Measurements from ENCODE around the gene RIPK1. TPM values are rescaled to one million over a fixed set of nuclear protein-coding genes. Genes with fewer than 3 reads are reported as not detected.

The RIPK1 gene
- polyA plus RNA-seq, 1 of the 3 experiments (the other 2 are of a cell fraction): 12.0 TPM

DNA sequence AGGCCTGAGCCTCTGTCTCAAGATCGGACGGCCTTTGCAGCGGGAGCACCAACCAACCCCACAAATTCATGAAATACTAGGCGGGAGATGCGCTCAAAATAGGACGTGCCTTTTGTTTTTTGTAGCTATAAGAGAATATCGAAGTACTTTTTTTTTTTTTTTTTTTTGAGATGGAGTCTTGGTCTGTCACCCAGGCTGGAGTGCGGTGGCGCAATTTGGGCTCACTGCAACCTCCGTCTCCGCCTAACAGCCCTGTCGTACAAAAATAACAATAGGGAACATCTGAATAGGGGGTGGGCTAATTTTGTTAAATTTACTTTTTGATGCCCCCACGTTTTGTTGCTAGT, 94.9 kb downstream of the RIPK1 start:
- CTCF ChIA-PET: interaction anchor here (1.0 to 2.1 kb wide), 7 partner anchors 14 to 88 kb away, joined by 4 to 7 read pairs (median 5); no protein-coding TSS in a partner anchor
- H3K4me1 ChIP-seq (ENCODE audit: control insufficient read depth in 1 of 2, insufficient read depth in 2 of 2, low read depth in 1 of 2, low read length in 1 of 2): peaks cover 5 to 34% of the 10 kb centered on the region in 2 experiments; a peak in 3 of 4 replicates
- H3K36me3 ChIP-seq (replicated peaks in 1 of 2; ENCODE audit: control insufficient read depth in 1 of 2, insufficient read depth in 2 of 2, low read length in 1 of 2): no peaks in the 10 kb centered on the region
- H3K79me2 ChIP-seq (ENCODE audit: insufficient read depth): peaks cover 7% of the 10 kb centered on the region; the same call in 1 of the 2 replicates
- no peak for DNase-seq
- H4K20me1 ChIP-seq (ENCODE audit: insufficient read depth): no peaks in the 10 kb centered on the region
- H3K9me3 ChIP-seq: no peaks in the 10 kb centered on the region
- H3K9me2 ChIP-seq: no peaks in the 10 kb centered on the region
- peak overlapping the region in 1 of 2 experiments; percentile 72; a peak in 3 of 4 replicates for H3K4me3 ChIP-seq (ENCODE audit: low read depth in 2 of 2, low read length in 1 of 2)
- H2AFZ ChIP-seq (ENCODE audit: low read depth): peak overlapping the region; percentile 64; the same call in 1 of the 2 replicates
- POLR2A ChIA-PET: interaction anchor here (0.9 to 1.7 kb wide), 7 partner anchors 46 to 174 kb away, joined by 3 to 22 read pairs (median 6); partner anchors contain the start of gene RIPK1
- H3K27ac ChIP-seq (ENCODE audit: low read depth in 2 of 2, low read length in 1 of 2): peak overlapping the region; percentile 32 to 42; a peak in 3 of 4 replicates
- TF ChIP-seq NFIC (IDR thresholded peaks at IDR 0.05; ENCODE audit: borderline replicate concordance): no peak
- TF ChIP-seq, protein P1, sequence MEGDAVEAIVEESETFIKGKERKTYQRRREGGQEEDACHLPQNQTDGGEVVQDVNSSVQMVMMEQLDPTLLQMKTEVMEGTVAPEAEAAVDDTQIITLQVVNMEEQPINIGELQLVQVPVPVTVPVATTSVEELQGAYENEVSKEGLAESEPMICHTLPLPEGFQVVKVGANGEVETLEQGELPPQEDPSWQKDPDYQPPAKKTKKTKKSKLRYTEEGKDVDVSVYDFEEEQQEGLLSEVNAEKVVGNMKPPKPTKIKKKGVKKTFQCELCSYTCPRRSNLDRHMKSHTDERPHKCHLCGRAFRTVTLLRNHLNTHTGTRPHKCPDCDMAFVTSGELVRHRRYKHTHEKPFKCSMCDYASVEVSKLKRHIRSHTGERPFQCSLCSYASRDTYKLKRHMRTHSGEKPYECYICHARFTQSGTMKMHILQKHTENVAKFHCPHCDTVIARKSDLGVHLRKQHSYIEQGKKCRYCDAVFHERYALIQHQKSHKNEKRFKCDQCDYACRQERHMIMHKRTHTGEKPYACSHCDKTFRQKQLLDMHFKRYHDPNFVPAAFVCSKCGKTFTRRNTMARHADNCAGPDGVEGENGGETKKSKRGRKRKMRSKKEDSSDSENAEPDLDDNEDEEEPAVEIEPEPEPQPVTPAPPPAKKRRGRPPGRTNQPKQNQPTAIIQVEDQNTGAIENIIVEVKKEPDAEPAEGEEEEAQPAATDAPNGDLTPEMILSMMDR (IDR thresholded peaks at IDR 0.05): 0 out of 2 replicates have a peak, but pooled peaks have one; percentile 9
- WGBS (ENCODE audit: low lambda C conversion rate): 24% methylated on average over 13 of the region's 13 CpGs
- H3K27me3 ChIP-seq (ENCODE audit: insufficient read depth): no peaks in the 10 kb centered on the region
- peaks cover 54% of the 10 kb centered on the region for H3F3A ChIP-seq (replicated peaks; ENCODE audit: insufficient read depth)
- H3K9ac ChIP-seq: peak overlapping the region; percentile 61; the same call in 1 of the 2 replicates
- H3K4me2 ChIP-seq: peak overlapping the region; percentile 96

DNA sequence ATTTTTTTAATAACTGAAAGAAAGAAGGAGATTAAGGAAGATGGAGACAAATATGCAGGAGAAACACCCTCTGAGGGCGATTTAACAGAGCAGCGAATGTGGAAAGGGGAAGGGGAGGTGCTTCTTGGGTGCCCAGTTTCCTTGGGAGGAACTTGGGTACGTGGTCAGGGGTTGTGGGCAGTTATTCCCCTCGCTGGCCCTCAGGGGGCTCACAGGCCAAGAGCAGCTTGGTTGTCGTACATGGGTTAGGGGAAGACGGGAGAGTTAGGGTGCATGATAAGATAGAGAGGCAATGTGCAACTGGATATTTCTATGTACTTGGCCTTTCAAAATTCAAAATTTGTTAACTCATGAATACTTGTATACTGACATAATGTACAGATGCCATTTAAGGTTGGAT, 96.1 kb downstream of the RIPK1 start:
- no peak overlapping the region for H3K4me3 ChIP-seq (ENCODE audit: low read depth in 2 of 2, low read length in 1 of 2)
- no peaks in the 10 kb centered on the region for H4K20me1 ChIP-seq (ENCODE audit: insufficient read depth)
- no peak for TF ChIP-seq MEF2A (IDR thresholded peaks at IDR 0.05; ENCODE audit: borderline replicate concordance, low read depth)
- no peak for TF ChIP-seq GABPA (IDR thresholded peaks at IDR 0.05; ENCODE audit: low read depth)
- no peak for TF ChIP-seq GATA2 (CRISPR knock-in tag; IDR thresholded peaks at IDR 0.05)
- TF ChIP-seq CHD2 (IDR thresholded peaks at IDR 0.05; ENCODE audit: low read length, partially characterized antibody): no peak
- no peak for TF ChIP-seq EZH2phosphoT487 (IDR thresholded peaks at IDR 0.05; ENCODE audit: borderline replicate concordance, low read depth)
- TF ChIP-seq POLR2AphosphoS5 (IDR thresholded peaks at IDR 0.05; ENCODE audit: low read depth, low read length): no peak
- TF ChIP-seq TAF1 (IDR thresholded peaks at IDR 0.05; ENCODE audit: borderline replicate concordance, low read depth, low read length): no peak
- no peak for TF ChIP-seq NFIC (IDR thresholded peaks at IDR 0.05; ENCODE audit: borderline replicate concordance)
- TF ChIP-seq ELF1 (IDR thresholded peaks at IDR 0.05): no peak
- no peak for TF ChIP-seq RFX5 (IDR thresholded peaks at IDR 0.05; ENCODE audit: low read length)
- TF ChIP-seq, protein P1 (IDR thresholded peaks at IDR 0.05): no peak
- TF ChIP-seq TEAD4 (IDR thresholded peaks at IDR 0.05; ENCODE audit: borderline replicate concordance, insufficient read depth): no peak
- H3K9me3 ChIP-seq: no peaks in the 10 kb centered on the region
- no peaks in the 10 kb centered on the region for H3K36me3 ChIP-seq (replicated peaks in 1 of 2; ENCODE audit: control insufficient read depth in 1 of 2, insufficient read depth in 2 of 2, low read length in 1 of 2)
- H3K9me2 ChIP-seq: no peaks in the 10 kb centered on the region
- H3K4me2 ChIP-seq: no peak overlapping the region
- H3K27me3 ChIP-seq (ENCODE audit: insufficient read depth): no peaks in the 10 kb centered on the region
- no peak overlapping the region for H2AFZ ChIP-seq (ENCODE audit: low read depth)
- no peak for DNase-seq
- H3K79me2 ChIP-seq (ENCODE audit: insufficient read depth): no peaks in the 10 kb centered on the region
- peaks cover 50% of the 10 kb centered on the region for H3F3A ChIP-seq (replicated peaks; ENCODE audit: insufficient read depth)
- peak overlapping the region in 1 of 2 experiments; percentile 84; a peak in 1 of 4 replicates for H3K27ac ChIP-seq (ENCODE audit: low read depth in 2 of 2, low read length in 1 of 2)
- WGBS (ENCODE audit: low lambda C conversion rate): over 99% methylated on average over 6 of the region's 6 CpGs
- ChIA-PET CTCF (interaction anchor here (0.8 kb wide), 1 partner anchor 10 kb away, joined by 3 read pairs; no protein-coding TSS in a partner anchor), POLR2A (no interaction called here)
- no peak overlapping the region for H3K9ac ChIP-seq
- peaks cover 3 to 34% of the 10 kb centered on the region in 2 experiments; a peak in 3 of 4 replicates for H3K4me1 ChIP-seq (ENCODE audit: control insufficient read depth in 1 of 2, insufficient read depth in 2 of 2, low read depth in 1 of 2, low read length in 1 of 2)

Small RNAs within 50 kb of the gene (small RNA-seq; reads per million reads assigned to genes)
- 0 reads per million in 7 experiments for gene AL133351.4
- 0 reads per million in 7 experiments for gene RNA5SP201

Other genes starting within 250 kb of the RIPK1 start
- gene SERPINB1, start 226.6 kb upstream of the RIPK1 start, polyA plus RNA-seq (2012; rRNA removed): 9.4 and 10.9 TPM in 2 replicates
- 0.19 and 0.28 TPM in 2 replicates for gene SERPINB9, start 165.2 kb upstream of the RIPK1 start, polyA plus RNA-seq (2012; rRNA removed)
- gene SERPINB6, start 96.9 kb upstream of the RIPK1 start, polyA plus RNA-seq (2012; rRNA removed): 102 and 111 TPM in 2 replicates
- gene NQO2, start 68.6 kb upstream of the RIPK1 start, polyA plus RNA-seq (2012; rRNA removed): 19.2 and 22.5 TPM in 2 replicates
- 21.7 and 25.6 TPM in 2 replicates for gene BPHL, start 50.2 kb downstream of the RIPK1 start, polyA plus RNA-seq (2012; rRNA removed)
- gene TUBB2A, start 89.0 kb downstream of the RIPK1 start, polyA plus RNA-seq (2012; rRNA removed): 169 and 199 TPM in 2 replicates
- 161 and 162 TPM in 2 replicates for gene TUBB2B, start 159.2 kb downstream of the RIPK1 start, polyA plus RNA-seq (2012; rRNA removed)
- 60.0 and 61.3 TPM in 2 replicates for gene PSMG4, start 190.5 kb downstream of the RIPK1 start, polyA plus RNA-seq (2012; rRNA removed)

Measured in SK-N-SH (cell line).